Karpas-422 (cell line): ENCODE measurements around the gene NUDT9. TPM values are rescaled to one million over a fixed set of nuclear protein-coding genes. Genes with fewer than 3 reads are reported as not detected.

Experiments
- DNase-seq: peaks from one replicate; pipeline ENCODE4 v3.0.0-alpha.2; 2015
- H2AFZ ChIP-seq: fragments of 200-600 bp; sonication (generic); 2 replicates; pipeline ENCODE4 v1.6.1; 2014; ENCODE audit warnings: antibody characterized with exemption, low read length, mixed read lengths
- H3K27ac ChIP-seq: fragments of 200-600 bp; sonication (generic); 2 replicates; pipeline ENCODE4 v1.5.1; 2014; ENCODE audit warnings: mild to moderate bottlenecking, low read length, moderate library complexity
- H3K27me3 ChIP-seq: fragments of 200-600 bp; sonication (generic); 2 replicates; pipeline ENCODE4 v1.6.1; 2014; ENCODE audit warnings: low read length, mixed read lengths
- H3K36me3 ChIP-seq: fragments of 200-600 bp; sonication (generic); 2 replicates; pipeline ENCODE4 v1.6.1; 2014; ENCODE audit warnings: low read length, mixed read lengths; ENCODE audit not compliant: insufficient read depth
- H3K4me1 ChIP-seq: fragments of 200-600 bp; sonication (generic); 2 replicates; pipeline ENCODE4 v1.6.1; 2014; ENCODE audit warnings: mild to moderate bottlenecking, low read length, mixed read lengths
- H3K4me2 ChIP-seq: fragments of 200-600 bp; sonication (generic); 2 replicates; pipeline ENCODE4 v1.6.1; 2014; ENCODE audit warnings: low read length, low read depth, mild to moderate bottlenecking; ENCODE audit not compliant: poor library complexity, severe bottlenecking
- H3K4me3 ChIP-seq: fragments of 200-600 bp; sonication (generic); 2 replicates; pipeline ENCODE4 v1.5.1; 2014; ENCODE audit warnings: mild to moderate bottlenecking, antibody characterized with exemption, low read length, mixed read lengths
- H3K79me2 ChIP-seq: fragments of 200-600 bp; sonication (generic); 2 replicates; pipeline ENCODE4 v1.6.1; 2014; ENCODE audit warnings: mild to moderate bottlenecking, low read length, mixed read lengths
- H3K9ac ChIP-seq: fragments of 200-600 bp; sonication (generic); 2 replicates; pipeline ENCODE4 v1.6.0; 2014; ENCODE audit warnings: low read length
- H3K9me2 ChIP-seq: fragments of 200-600 bp; sonication (generic), shearing (Covaris generic); replicated peaks from 2 replicates; pipeline ENCODE4 v1.6.0; 2014; ENCODE audit warnings: mild to moderate bottlenecking, low read length, moderate library complexity; ENCODE audit not compliant: insufficient read depth
- H3K9me3 ChIP-seq: fragments of 300-700, 200-600 bp; sonication (generic); 2 replicates; pipeline ENCODE4 v1.6.1; 2014; ENCODE audit warnings: low read length, mixed read lengths
- H4K20me1 ChIP-seq: fragments of 200-600 bp; sonication (generic); 2 replicates; pipeline ENCODE4 v1.6.1; 2014; ENCODE audit warnings: mild to moderate bottlenecking, antibody characterized with exemption, low read length, low read depth; ENCODE audit not compliant: insufficient read depth
- total RNA-seq: library from RNA; depleted of rRNA; stranded (reverse); fragments of >200 nt; shearing (Covaris generic); gene quantifications from 2 replicates; pipeline ENCODE4 v1.2.3, GENCODE V29; 2014; ENCODE audit warnings: low replicate concordance

The NUDT9 gene
- total RNA-seq, 1 experiment from 2014 or later = 18.5 TPM

- H3K79me2 ChIP-seq = peaks cover 96% of the 10 kb centered on the region
These were observed 4.6 kb downstream of the NUDT9 start for GRCh38 chr4:87426865-87427517.

GRCh38 chr4:87427518-87427868, 5.1 kb downstream of the NUDT9 start:
- H2AFZ ChIP-seq = no peak overlapping the region
- H3K4me1 ChIP-seq = peaks cover 31% of the 10 kb centered on the region
- H3K27ac ChIP-seq = no peak overlapping the region
- H3K4me3 ChIP-seq = no peak overlapping the region
- H3K36me3 ChIP-seq = no peaks in the 10 kb centered on the region
- no peaks in the 10 kb centered on the region for H3K9me3 ChIP-seq
- peaks cover 99% of the 10 kb centered on the region for H3K79me2 ChIP-seq
- DNase-seq = no peak
- no peaks in the 10 kb centered on the region for H3K9me2 ChIP-seq
- no peak overlapping the region for H3K4me2 ChIP-seq
- H3K27me3 ChIP-seq = no peaks in the 10 kb centered on the region
- H4K20me1 ChIP-seq = no peaks in the 10 kb centered on the region
- H3K9ac ChIP-seq = no peak overlapping the region

More at GRCh38 chr4:87426865-87427517, 4.6 kb downstream of the NUDT9 start:
- H3K9me2 ChIP-seq = no peaks in the 10 kb centered on the region
- H3K9ac ChIP-seq = no peak overlapping the region
- H3K4me2 ChIP-seq = peak overlapping the region; percentile 15
- no peaks in the 10 kb centered on the region for H4K20me1 ChIP-seq
- H3K27ac ChIP-seq = no peak overlapping the region
- H3K36me3 ChIP-seq = no peaks in the 10 kb centered on the region
- no peak overlapping the region for H3K4me3 ChIP-seq
- H2AFZ ChIP-seq = no peak overlapping the region
- no peaks in the 10 kb centered on the region for H3K9me3 ChIP-seq
- no peak for DNase-seq
- no peaks in the 10 kb centered on the region for H3K27me3 ChIP-seq
- peaks cover 31% of the 10 kb centered on the region for H3K4me1 ChIP-seq

- peaks cover 26% of the 10 kb centered on the region for H3K4me1 ChIP-seq
- no peak for DNase-seq
- H3K9me2 ChIP-seq = no peaks in the 10 kb centered on the region
- no peaks in the 10 kb centered on the region for H4K20me1 ChIP-seq
- no peak overlapping the region for H3K9ac ChIP-seq
- no peak overlapping the region for H3K4me3 ChIP-seq
- no peaks in the 10 kb centered on the region for H3K9me3 ChIP-seq
- H3K36me3 ChIP-seq = no peaks in the 10 kb centered on the region
- no peak overlapping the region for H3K27ac ChIP-seq
- no peak overlapping the region for H3K4me2 ChIP-seq
- no peak overlapping the region for H2AFZ ChIP-seq
- H3K27me3 ChIP-seq = no peaks in the 10 kb centered on the region
- H3K79me2 ChIP-seq = peaks cover 99% of the 10 kb centered on the region
These were observed 6.6 kb downstream of the NUDT9 start for GRCh38 chr4:87428979-87429378.

- Histone ChIP-seq H3K36me3 (peaks cover 2% of the 10 kb centered on the region; the same call in 1 of the 2 replicates), H3K9ac (no peak overlapping the region), H3K9me3 (no peaks in the 10 kb centered on the region), H2AFZ (no peak overlapping the region), H3K9me2 (no peaks in the 10 kb centered on the region), H3K4me3 (no peak overlapping the region), H3K79me2 (peaks cover 99% of the 10 kb centered on the region), H3K27me3 (no peaks in the 10 kb centered on the region), H3K27ac (no peak overlapping the region), H3K4me1 (peaks cover 16% of the 10 kb centered on the region), H4K20me1 (no peaks in the 10 kb centered on the region), H3K4me2 (no peak overlapping the region)
- no peak for DNase-seq
These were observed 7.7 kb downstream of the NUDT9 start for GRCh38 chr4:87430038-87430437.

GRCh38 chr4:87433342-87433741, 11.0 kb downstream of the NUDT9 start:
- Histone ChIP-seq H3K36me3 (peaks cover 11% of the 10 kb centered on the region; the same call in 1 of the 2 replicates), H3K4me1 (no peaks in the 10 kb centered on the region), H3K27ac (no peak overlapping the region), H3K9ac (no peak overlapping the region), H4K20me1 (no peaks in the 10 kb centered on the region), H3K4me3 (no peak overlapping the region), H3K9me3 (no peaks in the 10 kb centered on the region), H3K4me2 (no peak overlapping the region), H3K79me2 (peaks cover 88% of the 10 kb centered on the region), H2AFZ (no peak overlapping the region), H3K27me3 (no peaks in the 10 kb centered on the region), H3K9me2 (no peaks in the 10 kb centered on the region)
- no peak for DNase-seq

- Histone ChIP-seq H3K4me2 (no peak overlapping the region), H3K27me3 (no peaks in the 10 kb centered on the region), H4K20me1 (no peaks in the 10 kb centered on the region), H3K9ac (no peak overlapping the region), H3K27ac (no peak overlapping the region), H3K36me3 (peaks cover 45% of the 10 kb centered on the region; the same call in 1 of the 2 replicates), H3K79me2 (peaks cover 27% of the 10 kb centered on the region), H3K9me3 (no peaks in the 10 kb centered on the region), H3K9me2 (no peaks in the 10 kb centered on the region), H2AFZ (no peak overlapping the region), H3K4me1 (no peaks in the 10 kb centered on the region), H3K4me3 (no peak overlapping the region)
- no peak for DNase-seq
These were observed 20.5 kb downstream of the NUDT9 start for GRCh38 chr4:87442889-87443288.

GRCh38 chr4:87444741-87445140, 22.4 kb downstream of the NUDT9 start:
- no peak overlapping the region for H3K27ac ChIP-seq
- no peaks in the 10 kb centered on the region for H4K20me1 ChIP-seq
- no peak overlapping the region for H3K4me2 ChIP-seq
- H2AFZ ChIP-seq = no peak overlapping the region
- H3K27me3 ChIP-seq = no peaks in the 10 kb centered on the region
- no peaks in the 10 kb centered on the region for H3K9me2 ChIP-seq
- no peaks in the 10 kb centered on the region for H3K4me1 ChIP-seq
- no peaks in the 10 kb centered on the region for H3K9me3 ChIP-seq
- H3K9ac ChIP-seq = no peak overlapping the region
- H3K4me3 ChIP-seq = no peak overlapping the region
- DNase-seq = no peak
- peaks cover 33% of the 10 kb centered on the region; the same call in 1 of the 2 replicates for H3K36me3 ChIP-seq
- peaks cover 29% of the 10 kb centered on the region for H3K79me2 ChIP-seq

- no peak overlapping the region for H3K4me3 ChIP-seq
- H3K9ac ChIP-seq = no peak overlapping the region
- no peak overlapping the region for H3K4me2 ChIP-seq
- no peaks in the 10 kb centered on the region for H4K20me1 ChIP-seq
- H3K27ac ChIP-seq = no peak overlapping the region
- DNase-seq = no peak
- H3K9me2 ChIP-seq = no peaks in the 10 kb centered on the region
- no peaks in the 10 kb centered on the region for H3K27me3 ChIP-seq
- H2AFZ ChIP-seq = no peak overlapping the region
- peaks cover 32% of the 10 kb centered on the region; the same call in 1 of the 2 replicates for H3K36me3 ChIP-seq
- H3K79me2 ChIP-seq = peaks cover 26% of the 10 kb centered on the region
- no peaks in the 10 kb centered on the region for H3K4me1 ChIP-seq
- H3K9me3 ChIP-seq = no peaks in the 10 kb centered on the region
These were observed 23.6 kb downstream of the NUDT9 start for GRCh38 chr4:87445964-87446363.
